Activated CD8-positive, alpha-beta memory T cell treated with anti-CD3 and anti-CD28 coated beads, Interleukin-2, amount 50 U/mL, for 1 hour (primary cell): Measurements from ENCODE around the gene LEMD3.

ENCODE experiments used
- DNase-seq: peaks from one replicate; pipeline ENCODE4 v3.0.0-alpha.2; 2020; ENCODE audit errors: extremely low read depth

LEMD3 gene

GRCh38 chr12:65169320-65170208 is at the start of gene LEMD3:
Gene LEMD3, plus strand, starts transcription at chr12:65169583. Its CDS starts 14 bp downstream, at chr12:65169597.
- peak; percentile 89 for DNase-seq

DNA sequence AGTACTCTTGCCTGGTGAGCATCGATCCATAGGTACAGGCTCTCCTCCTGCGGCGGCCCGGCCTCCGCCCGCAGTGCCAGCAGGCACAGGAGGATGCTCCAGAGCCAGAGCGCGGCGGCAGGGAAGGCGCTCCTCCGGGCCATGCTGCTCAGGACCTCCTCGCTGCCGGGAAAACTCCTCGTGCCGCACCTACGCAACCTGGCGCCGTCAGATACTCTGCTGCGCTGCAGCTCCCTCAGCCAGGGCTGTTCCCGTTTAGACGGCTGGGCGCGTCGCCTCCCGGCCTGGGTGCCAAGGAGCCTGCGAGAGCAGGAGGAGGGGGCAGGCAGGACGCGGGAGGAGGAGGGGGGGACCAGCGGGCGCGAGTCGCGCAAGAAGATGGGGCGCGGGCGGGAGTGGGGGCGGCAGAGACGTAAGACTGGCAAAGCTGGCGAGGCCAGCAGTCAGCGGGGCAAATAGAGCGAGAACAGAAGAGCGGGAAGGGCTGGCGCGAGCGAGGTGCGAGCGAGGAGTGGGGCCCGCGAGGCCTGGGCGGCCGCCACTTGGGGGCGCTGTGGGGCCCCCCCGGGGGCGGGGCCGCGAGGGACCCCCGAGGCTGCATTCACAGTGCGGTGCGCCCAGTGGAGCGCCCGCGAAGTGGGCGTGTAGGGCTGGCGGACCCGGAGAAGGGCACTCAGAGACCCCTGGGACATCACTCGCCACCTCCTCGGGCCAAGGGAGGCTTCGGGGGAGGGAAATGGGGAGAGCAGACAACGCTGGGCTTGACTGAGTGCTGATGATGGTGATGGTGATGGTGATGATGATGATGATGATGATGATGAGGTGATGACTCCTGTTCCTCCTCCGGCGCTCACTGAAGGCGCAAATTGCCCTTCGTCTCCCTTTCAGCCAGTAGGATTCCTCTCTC is 48.1 kb upstream of the LEMD3 start, which contains the start of gene WIF1:
Gene WIF1, minus strand, starts transcription at position 257 of the 907 bp plus-strand sequence. Its CDS starts 114 bp downstream, at position 143.
- no peak for DNase-seq

- DNase-seq: no peak
These were observed 47.4 kb upstream of the LEMD3 start for GRCh38 chr12:65121956-65122469.

- no peak for DNase-seq
These were observed 46.7 kb upstream of the LEMD3 start for GRCh38 chr12:65122703-65123102.

DNA sequence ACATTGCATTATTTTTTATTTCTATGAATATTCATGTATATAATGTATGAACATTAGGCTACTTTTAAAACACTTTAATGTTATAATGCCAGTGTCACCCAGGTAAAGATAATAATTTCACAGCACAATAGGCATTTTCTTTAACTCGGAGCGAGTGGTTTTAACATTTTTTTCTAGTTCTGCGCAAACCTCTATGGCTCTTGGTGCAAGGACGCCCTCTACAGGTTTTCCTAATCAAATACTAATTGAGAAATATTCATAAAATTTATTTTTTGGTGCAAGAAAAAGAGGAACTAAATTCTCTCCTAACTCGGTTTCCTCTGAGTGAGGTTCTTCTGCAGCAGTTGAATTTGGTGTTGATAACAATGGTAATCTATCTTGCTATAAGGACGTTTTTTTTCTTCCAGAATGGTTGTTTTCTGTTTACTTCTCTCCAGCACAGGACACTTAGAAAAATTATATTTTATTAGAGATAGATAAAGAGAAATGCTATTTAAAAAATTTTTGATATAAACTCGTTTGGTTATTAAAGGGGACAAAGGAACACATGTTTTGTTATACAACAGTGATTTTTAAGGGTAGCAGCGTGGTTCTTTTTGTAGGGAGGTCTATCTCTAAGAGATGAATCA is 45.8 kb upstream of the LEMD3 start:
- DNase-seq: no peak

DNA sequence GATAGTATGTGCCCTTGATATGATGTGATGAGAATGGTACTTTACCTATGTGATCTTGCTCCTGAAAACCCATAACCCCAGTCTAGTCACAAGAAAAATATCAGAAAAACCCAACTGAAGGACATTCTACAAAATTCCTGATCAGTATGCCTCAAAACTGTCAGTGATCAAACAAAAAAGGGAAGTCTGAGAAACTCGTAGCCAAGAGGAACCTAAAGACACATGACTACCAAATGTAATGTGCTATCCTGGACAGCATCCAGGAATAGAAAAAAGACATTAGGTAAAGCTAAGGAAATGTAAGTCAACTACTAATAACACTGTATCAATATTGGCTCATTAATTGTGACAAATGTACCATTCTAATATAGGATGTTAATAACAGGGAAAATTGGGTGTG is 44.1 kb upstream of the LEMD3 start:
- DNase-seq: no peak

DNA sequence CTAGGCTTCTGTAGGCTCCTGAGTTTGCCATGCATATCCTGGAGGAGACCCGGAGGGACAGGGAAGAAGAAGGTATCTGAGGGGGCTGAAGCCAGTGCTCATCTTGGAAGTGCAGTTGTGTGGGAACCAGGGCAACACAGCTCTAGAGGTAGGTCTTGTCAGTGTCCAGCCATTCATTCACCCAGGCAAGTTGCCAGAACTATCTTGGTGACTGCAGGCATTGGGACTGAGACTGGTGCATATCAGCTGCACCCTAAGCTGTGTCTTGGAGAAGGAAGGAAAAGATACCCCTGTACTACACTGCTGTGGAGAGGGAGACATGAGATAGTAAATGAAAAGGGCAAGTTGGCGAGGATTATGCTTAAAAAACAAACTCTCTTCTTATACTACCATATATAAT is 43.4 kb upstream of the LEMD3 start:
- no peak for DNase-seq

DNA sequence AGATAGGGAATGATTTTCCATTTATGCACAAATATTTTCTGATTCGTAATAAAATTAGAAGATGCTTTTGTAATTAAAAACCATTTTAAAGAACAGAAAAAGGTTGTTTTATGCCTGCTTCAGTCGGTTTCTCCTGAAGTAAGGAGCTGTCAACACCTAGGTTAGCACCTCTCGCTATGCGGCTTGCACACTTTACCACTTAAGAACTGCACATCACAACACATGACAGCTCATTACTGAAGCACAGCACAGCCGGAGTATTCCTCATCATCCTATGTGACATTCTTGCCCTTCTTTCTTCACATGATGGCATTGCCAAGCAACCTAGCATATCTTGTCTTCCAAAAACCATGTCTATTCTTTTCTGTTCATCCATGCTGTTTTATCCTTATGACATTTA is 42.9 kb upstream of the LEMD3 start:
- DNase-seq: no peak

- DNase-seq: no peak
These were observed 35.5 kb upstream of the LEMD3 start for GRCh38 chr12:65133879-65134278.

DNA sequence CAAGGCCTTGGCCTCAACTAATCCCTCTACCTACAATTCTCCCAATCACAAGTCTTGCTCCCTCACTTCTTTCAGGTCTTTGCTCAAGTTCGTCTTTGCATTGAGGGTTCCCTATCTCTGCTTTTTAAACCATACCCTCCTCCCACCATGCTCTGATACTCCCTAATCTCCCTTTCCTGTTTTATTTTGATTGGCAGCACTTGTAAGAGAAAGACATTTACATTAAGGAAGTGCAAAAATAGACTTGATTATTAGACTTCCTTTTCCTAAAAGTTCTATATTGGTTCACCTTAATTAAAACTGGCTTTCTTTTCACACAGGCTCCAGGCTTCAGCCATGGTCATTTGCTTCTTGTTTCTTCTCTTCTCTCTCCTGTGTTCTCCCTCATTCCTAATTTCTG is 30.0 kb upstream of the LEMD3 start:
- no peak for DNase-seq

DNA sequence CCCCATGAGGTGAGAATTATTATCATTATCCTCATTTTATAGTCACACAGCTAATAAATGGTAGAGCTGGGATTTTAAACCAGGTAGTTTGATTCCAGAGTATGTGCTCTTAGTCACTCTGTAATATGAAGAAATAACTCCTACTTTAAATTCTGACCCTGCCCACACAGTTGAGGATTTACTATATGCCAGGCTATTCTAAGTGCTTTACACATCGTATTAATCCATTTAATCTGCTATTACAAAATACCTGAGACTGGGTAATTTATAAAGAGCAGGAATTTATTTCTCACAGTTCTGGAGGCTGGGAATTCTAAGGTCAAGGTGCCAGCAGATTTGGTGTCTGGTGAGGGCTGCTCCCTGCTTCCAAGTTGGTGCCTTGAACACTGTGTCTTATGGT is 28.6 kb upstream of the LEMD3 start:
- no peak for DNase-seq

- no peak for DNase-seq
These were observed 22.0 kb upstream of the LEMD3 start for GRCh38 chr12:65147312-65147905.

DNA sequence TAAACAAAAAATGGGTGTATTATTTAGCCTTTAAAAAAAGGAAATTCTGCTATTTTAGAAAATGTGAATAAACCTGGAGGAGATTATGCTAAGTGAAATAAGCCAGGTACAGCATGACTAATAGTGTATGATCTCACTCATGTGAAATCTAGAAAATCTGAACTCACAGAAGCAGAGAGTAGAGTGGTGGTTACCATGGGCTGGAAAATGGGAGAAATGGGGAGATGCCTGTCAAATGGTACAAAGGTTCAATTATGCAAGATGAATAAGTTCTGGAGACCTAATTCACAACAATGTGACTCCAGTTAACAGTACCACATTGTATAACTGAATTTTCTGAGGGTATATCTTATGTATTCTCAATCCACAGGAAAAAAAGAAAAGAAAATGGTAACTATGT is 17.4 kb upstream of the LEMD3 start:
- DNase-seq: no peak

DNA sequence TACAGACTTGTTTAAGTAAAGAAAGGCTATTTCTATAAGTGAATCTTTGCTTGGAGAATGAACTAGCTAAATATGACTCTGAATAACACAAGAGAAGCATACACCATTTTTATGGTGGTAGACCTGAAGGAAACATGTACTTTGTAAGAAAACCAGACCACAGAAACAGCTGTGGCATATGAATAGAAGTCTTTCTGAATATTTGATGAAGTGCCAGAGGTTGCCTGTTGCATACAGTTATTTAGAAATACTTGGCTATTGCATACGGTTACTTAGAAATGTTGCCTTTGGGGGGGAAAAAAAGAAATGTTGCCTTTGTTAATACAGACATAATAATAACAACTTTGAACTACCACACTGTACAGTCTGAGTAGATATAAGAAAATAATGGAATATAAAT is 16.8 kb upstream of the LEMD3 start:
- DNase-seq: no peak

GRCh38 chr12:65155784-65156183 is 13.6 kb upstream of the LEMD3 start:
- DNase-seq: no peak

- DNase-seq: no peak
These were observed 13.0 kb upstream of the LEMD3 start for GRCh38 chr12:65156366-65156841.

DNA sequence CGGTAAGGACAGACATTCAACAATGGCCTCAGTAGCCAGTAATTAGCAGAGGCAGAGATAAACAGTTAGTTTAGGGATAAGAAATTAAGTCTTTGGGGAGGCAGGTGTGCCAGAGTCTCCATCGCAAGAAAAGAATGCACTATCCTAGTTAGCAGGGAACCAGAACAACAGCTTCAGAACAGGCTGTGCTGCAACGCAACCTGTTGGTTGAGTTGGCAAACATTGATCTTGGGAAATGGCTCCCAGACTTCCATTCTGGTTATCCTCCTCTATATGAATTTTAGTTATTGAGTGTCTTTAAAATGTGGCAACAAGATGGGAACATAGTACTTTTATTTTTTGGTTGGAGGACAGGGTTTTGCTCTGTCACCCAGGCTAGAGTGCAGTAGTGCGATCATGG is 12.3 kb upstream of the LEMD3 start:
- no peak for DNase-seq

DNA sequence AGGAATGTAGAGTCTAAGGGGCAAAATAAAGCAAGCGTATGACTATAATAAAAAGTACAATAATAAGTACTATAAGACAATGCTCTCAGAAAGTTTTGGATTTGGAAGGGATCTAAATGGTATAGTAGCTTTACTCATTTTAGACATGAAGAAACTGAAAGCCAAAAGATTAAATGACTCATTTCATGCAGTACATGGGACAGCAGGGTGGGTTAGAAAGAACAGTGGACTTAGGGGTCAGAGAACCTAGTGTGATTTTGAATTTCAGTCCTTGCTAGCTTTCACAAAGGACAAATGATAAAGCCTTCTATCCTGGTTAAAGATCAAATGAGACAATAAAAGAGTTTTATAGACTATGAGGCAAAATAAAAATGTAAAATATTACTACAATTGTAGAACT is 6.8 kb upstream of the LEMD3 start:
- no peak for DNase-seq

DNA sequence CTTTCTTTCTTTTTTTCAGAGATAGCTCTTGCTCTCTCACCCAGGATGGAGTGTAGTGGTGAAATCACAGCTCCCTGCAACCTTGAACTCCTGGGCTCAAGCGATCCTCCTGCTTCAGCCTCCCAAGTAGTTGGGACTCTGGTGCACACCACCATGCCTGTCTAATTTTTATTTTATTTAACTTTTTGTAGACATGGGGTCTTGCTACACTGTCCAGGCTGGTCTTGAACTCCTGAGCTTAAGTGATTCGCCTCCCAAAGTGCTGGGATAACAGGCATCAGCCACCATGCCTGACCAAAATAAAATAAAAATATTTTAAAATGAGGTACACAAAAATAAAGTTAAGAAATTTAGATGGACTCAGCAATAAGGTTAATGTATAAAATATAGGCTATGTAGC is 5.1 kb upstream of the LEMD3 start:
- DNase-seq: no peak

GRCh38 chr12:65164774-65165173 is 4.6 kb upstream of the LEMD3 start:
- DNase-seq: no peak

DNA sequence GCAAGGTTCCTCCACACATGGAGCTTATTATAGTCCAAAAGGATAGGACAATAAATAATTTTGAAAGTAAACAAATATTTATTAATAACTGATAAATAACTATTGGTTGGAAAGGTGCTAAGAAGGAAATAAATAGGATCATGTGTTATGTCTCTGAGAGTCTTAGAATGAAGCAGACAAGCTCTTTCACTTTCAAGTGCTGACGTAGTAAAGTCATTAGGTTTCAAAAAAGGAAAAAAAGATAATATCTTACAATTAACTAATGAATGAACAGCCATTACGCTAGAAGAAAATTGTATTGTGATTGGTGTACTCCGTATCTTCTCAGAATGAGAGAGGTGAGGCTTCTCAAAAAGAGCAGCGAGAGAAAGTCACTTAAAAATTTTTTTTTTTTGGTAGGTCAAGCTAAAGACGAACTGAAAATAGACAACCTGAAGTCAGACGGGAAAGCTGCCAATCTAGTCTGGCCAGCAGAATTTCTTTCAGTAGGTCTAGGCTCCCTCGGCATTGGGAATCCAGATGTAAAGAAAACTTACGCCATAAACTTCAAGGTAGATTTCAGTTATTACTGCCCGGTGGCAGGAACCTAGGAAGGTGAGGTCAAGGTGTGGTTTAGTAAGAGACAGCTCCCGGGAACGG is 583 bp upstream of the LEMD3 start:
- no peak for DNase-seq
